Suprapubic skin (tissue), 4 donors: ENCODE results near the gene RFC4. TPM values are rescaled to one million over a fixed set of nuclear protein-coding genes. Genes with fewer than 3 reads are reported as not detected.

Source experiments
- DNase-seq, 2 donors: peaks; one replicate each; pipeline ENCODE4 v3.0.0-alpha.2; 2019; ENCODE audit warnings: low spot score in 2 of 2
- H3K27ac ChIP-seq: fragments of 200-600 bp; sonication (generic); one replicate; pipeline ENCODE4 v1.5.1; 2019
- H3K27me3 ChIP-seq: fragments of 200-600 bp; sonication (generic); one replicate; pipeline ENCODE4 v1.5.1; 2019
- H3K36me3 ChIP-seq: fragments of 200-600 bp; sonication (generic); one replicate; pipeline ENCODE4 v1.5.1; 2019
- H3K4me1 ChIP-seq: fragments of 200-600 bp; sonication (generic); one replicate; pipeline ENCODE4 v1.5.1; 2019
- H3K4me3 ChIP-seq: fragments of 200-600 bp; sonication (generic); one replicate; pipeline ENCODE4 v1.5.1; 2019; ENCODE audit warnings: mild to moderate bottlenecking
- H3K9me3 ChIP-seq: fragments of 200-600 bp; sonication (generic); one replicate; pipeline ENCODE4 v1.5.1; 2019
- EP300 ChIP-seq: sonication (generic); formaldehyde crosslinking; IDR thresholded peaks from one replicate; pipeline ENCODE4 v1.6.1; 2017; ENCODE audit warnings: antibody characterized with exemption
- POLR2A ChIP-seq, 2 donors: fragments of 450-650 bp; IDR thresholded peaks; one replicate each; pipeline ENCODE4 v1.6.1; 2017; ENCODE audit warnings: antibody characterized with exemption in 2 of 2, mild to moderate bottlenecking in 2 of 2, moderate library complexity in 2 of 2
- POLR2AphosphoS5 ChIP-seq, 3 donors: sonication (generic); formaldehyde crosslinking; IDR thresholded peaks; one replicate each; pipeline ENCODE4 v1.6.1; 2017; ENCODE audit warnings: antibody characterized with exemption in 3 of 3
- WGBS: methylation state at CpG from one replicate; pipeline ENCODE4 v1.1.5; 2018; 5-methylcytosine and 5-hydroxymethylcytosine counted together
- total RNA-seq, 4 donors: library from RNA; depleted of rRNA; stranded (reverse); fragments of >200 nt; gene quantifications; one replicate each; pipeline ENCODE4 v1.1.0, GENCODE V29; 2016
- TF ChIP-seq, protein P1 (sequence below), 2 donors: fragments of 200-600 bp in 1 of 2; fragments of 450-650 bp in 1 of 2; sonication (generic) in 1 of 2; IDR thresholded peaks; one replicate each; pipeline ENCODE4 v1.5.1; 2016 to 2019; ENCODE audit warnings: antibody characterized with exemption in 2 of 2, mild to moderate bottlenecking in 1 of 2, moderate library complexity in 1 of 2

The RFC4 gene
- total RNA-seq, 4 donors from 2014 or later: 9.6 to 22.3 (median 15.8) TPM

GRCh38 chr3:186828340-186828739, 22.1 kb upstream of the RFC4 start:
- TF ChIP-seq POLR2AphosphoS5 (IDR thresholded peaks at IDR 0.05): no peak
- no peak for TF ChIP-seq POLR2A (IDR thresholded peaks at IDR 0.05)
- Histone ChIP-seq H3K4me1 (peaks cover 26% of the 10 kb centered on the region), H3K36me3 (no peaks in the 10 kb centered on the region), H3K4me3 (no peak overlapping the region), H3K27ac (no peak overlapping the region), H3K27me3 (peaks cover 81% of the 10 kb centered on the region), H3K9me3 (no peaks in the 10 kb centered on the region)
- 21% methylated on average over 5 of the region's 5 CpGs for WGBS
- DNase-seq: no peak

DNA sequence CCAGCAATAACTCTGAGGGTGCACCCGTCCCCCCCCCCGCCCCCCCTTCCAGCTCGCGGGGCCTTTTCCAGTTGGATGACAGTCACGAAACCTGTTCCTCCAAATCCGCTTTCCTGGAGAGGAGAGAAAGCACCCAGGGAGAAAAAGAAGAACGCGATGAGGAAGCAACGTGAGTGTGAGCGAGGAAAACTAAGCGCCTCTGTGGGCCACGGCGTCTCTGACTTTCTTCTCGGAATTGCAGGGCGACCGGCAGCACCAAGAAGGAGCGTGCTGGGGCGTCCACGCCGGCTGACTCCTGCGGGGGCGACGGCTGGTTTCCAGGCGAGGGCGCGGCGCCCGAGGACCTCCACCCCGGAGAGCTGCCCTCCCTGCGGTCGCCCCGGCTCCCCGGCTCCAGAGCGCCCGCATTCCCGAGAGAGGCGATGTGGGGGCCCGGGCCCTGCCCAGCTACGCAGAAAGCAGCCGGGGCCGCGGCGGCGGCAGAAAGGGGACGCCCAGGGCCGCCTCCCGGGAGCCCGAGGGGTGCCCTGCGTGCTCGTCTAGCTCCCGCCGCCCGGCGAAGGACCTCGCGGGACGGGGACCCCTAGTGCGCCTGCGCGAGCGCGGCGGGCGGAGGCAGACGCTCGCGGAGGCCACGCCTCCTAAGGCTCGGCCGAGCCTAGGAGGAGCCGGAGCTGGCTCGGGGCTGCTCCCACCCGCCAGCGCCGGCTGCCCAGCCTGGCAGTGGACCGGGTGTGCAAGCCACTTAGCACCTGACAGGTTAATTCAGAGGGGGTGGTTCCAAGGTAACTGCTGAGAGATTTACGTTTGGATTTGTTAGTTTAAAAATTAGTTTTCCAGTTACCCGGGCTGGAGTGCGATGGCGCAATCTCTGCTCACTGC, 20.9 kb upstream of the RFC4 start:
- 8% methylated on average over 28 of the region's 80 CpGs for WGBS

DNA sequence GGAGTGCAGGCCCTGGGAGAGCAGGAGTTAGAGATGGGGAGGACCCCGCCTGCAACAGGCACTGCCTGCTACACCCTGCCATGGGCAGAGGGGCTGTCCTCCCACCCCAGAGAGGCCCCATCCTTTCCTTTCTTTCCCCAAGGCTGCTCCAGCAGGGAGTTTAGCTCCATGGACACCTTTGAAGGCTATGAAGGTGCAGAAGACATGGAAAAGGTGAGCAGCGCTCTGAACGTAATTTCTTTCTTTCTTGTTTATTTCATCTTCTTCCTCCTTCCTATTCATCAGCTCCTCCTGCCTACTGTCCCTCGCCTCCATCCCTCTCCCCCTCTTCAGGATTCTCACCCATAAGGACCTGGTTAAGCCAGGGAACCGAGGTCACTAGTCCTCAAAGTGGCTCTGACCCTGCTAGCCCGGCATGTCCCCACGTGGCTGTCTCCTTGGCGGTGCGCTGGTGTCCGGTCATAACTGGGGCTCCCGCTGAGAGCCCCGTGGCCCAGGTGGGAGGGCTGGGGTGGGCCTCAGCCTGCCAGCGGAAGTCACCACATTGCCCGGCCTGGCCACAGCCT, 20.2 kb upstream of the RFC4 start:
- no peak overlapping the region for H3K27ac ChIP-seq
- TF ChIP-seq, protein P1, sequence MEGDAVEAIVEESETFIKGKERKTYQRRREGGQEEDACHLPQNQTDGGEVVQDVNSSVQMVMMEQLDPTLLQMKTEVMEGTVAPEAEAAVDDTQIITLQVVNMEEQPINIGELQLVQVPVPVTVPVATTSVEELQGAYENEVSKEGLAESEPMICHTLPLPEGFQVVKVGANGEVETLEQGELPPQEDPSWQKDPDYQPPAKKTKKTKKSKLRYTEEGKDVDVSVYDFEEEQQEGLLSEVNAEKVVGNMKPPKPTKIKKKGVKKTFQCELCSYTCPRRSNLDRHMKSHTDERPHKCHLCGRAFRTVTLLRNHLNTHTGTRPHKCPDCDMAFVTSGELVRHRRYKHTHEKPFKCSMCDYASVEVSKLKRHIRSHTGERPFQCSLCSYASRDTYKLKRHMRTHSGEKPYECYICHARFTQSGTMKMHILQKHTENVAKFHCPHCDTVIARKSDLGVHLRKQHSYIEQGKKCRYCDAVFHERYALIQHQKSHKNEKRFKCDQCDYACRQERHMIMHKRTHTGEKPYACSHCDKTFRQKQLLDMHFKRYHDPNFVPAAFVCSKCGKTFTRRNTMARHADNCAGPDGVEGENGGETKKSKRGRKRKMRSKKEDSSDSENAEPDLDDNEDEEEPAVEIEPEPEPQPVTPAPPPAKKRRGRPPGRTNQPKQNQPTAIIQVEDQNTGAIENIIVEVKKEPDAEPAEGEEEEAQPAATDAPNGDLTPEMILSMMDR (IDR thresholded peaks at IDR 0.05): no peak
- no peak for TF ChIP-seq POLR2A (IDR thresholded peaks at IDR 0.05)
- no peak for TF ChIP-seq POLR2AphosphoS5 (IDR thresholded peaks at IDR 0.05)
- TF ChIP-seq EP300: no peak
- peaks cover 26% of the 10 kb centered on the region for H3K4me1 ChIP-seq
- WGBS: 14% methylated on average over 12 of the region's 14 CpGs
- H3K36me3 ChIP-seq: no peaks in the 10 kb centered on the region
- peaks cover 62% of the 10 kb centered on the region for H3K27me3 ChIP-seq
- H3K4me3 ChIP-seq: peak overlapping the region; percentile 78
- DNase-seq: no peak
- H3K9me3 ChIP-seq: no peaks in the 10 kb centered on the region

More for the DNA sequence above, 20.9 kb upstream of the RFC4 start:
- Histone ChIP-seq H3K9me3 (no peaks in the 10 kb centered on the region), H3K4me3 (peak overlapping the region; percentile 78), H3K27me3 (peaks cover 69% of the 10 kb centered on the region), H3K4me1 (peaks cover 26% of the 10 kb centered on the region), H3K36me3 (no peaks in the 10 kb centered on the region), H3K27ac (peak overlapping the region; percentile 46)
- no peak for TF ChIP-seq POLR2A (IDR thresholded peaks at IDR 0.05)
- no peak for TF ChIP-seq EP300
- TF ChIP-seq, protein P1 (IDR thresholded peaks at IDR 0.05): no peak
- TF ChIP-seq POLR2AphosphoS5 (IDR thresholded peaks at IDR 0.05): no peak
- peak in 1 of 2 donors; percentile 80 for DNase-seq

DNA sequence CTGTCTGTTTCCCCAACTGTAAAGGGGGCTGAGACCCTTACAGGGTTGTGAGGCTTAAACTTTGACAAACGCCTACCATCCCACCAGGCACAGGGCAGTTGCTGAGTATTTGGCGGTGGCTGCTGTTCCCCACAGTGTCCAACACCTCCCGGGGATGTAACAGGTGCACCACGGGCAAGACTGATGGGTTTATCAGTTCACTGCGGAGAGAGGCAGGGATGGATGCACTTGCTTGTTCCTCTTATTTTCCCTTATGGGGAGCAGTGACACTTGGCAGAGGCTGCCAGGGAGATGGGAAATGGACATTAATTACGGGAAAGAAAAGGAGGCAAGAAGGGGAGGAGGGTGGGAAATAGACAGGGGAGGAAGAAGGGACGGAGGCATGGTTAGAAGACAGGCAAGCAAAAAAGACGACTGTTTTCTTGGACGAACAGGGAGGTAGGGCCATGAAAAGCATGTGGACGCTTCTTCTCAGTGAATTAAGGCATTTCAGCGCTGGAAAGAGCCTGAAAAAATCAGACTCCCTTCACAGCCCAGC, 19.7 kb upstream of the RFC4 start:
- Histone ChIP-seq H3K4me1 (peaks cover 26% of the 10 kb centered on the region), H3K27ac (no peak overlapping the region), H3K9me3 (no peaks in the 10 kb centered on the region), H3K4me3 (peak overlapping the region; percentile 78), H3K27me3 (peaks cover 57% of the 10 kb centered on the region), H3K36me3 (no peaks in the 10 kb centered on the region)
- no peak for DNase-seq
- no peak for TF ChIP-seq POLR2AphosphoS5 (IDR thresholded peaks at IDR 0.05)
- TF ChIP-seq, protein P1 (IDR thresholded peaks at IDR 0.05): no peak
- TF ChIP-seq EP300: no peak
- no peak for TF ChIP-seq POLR2A (IDR thresholded peaks at IDR 0.05)
- WGBS: 23% methylated on average over 11 of the region's 11 CpGs

- H3K27me3 ChIP-seq: peaks cover 51% of the 10 kb centered on the region
- TF ChIP-seq POLR2AphosphoS5 (IDR thresholded peaks at IDR 0.05) (no peak), POLR2A (IDR thresholded peaks at IDR 0.05) (no peak)
- TF ChIP-seq, protein P1 (IDR thresholded peaks at IDR 0.05): no peak
- no peak overlapping the region for H3K4me3 ChIP-seq
- H3K4me1 ChIP-seq: peaks cover 26% of the 10 kb centered on the region
- no peak overlapping the region for H3K27ac ChIP-seq
- H3K36me3 ChIP-seq: no peaks in the 10 kb centered on the region
- H3K9me3 ChIP-seq: no peaks in the 10 kb centered on the region
- DNase-seq: peak in 1 of 2 donors; percentile 62
- WGBS: 11% methylated on average over 12 of the region's 23 CpGs
Measured at GRCh38 chr3:186825294-186825821, 19.1 kb upstream of the RFC4 start.
